Midbrain (tissue), 1 donor: ENCODE data around the gene STAG1.
"Not testable (repeated sequence)": the region's sequence is repeated elsewhere in the genome, so short reads cannot be mapped to it uniquely, and the experiment has no call there.

ENCODE experiments used
- DNase-seq: peaks from one replicate; lab custom pipeline; 2025; lab: John Stamatoyannopoulos, UW

The STAG1 gene

DNA sequence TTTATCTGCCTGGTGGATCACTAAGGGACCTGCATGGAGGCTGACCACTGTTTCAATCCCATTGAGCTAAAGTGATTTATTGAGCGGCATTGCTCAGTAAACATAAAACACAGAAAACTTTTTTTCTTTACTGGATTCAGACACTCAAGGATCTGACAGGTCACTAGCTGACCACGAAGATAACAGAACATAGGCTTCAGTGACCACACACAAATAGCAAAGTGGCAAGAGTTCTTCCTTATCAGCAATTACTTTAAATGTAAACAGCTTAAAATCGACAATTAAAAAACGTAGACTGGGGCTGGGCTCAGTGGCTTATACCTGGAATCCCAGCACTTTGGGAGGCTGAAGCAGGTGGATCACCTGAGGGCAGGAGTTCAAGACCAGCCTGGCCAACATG, 48.7 kb downstream of the STAG1 start:
- DNase-seq = no peak

DNA sequence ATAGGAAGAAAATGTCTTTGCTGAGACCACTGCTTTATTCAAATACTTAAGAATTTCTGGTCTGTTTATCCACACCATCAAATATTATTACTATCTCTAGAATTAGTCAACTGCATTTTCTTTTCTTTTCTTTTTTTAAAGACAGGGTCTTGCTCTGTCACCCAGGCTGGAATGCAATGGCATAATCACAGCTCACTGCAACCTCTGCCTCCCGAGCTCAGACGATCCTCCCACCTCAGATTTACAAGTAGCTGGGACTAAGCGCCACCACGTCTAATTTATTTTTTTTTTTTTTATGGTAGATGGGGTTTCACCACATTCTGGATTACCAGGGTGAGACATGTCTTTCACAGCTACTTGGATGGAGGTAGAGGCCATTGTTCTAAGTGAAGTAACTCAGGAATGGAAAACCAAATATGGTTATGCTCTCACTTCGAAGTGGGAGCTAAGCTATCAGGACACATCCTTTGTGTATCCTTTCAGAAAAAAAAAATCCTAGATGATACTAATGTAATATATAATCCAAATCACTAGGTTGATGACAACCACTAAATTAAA, 52.8 kb downstream of the STAG1 start:
- DNase-seq = no peak

DNA sequence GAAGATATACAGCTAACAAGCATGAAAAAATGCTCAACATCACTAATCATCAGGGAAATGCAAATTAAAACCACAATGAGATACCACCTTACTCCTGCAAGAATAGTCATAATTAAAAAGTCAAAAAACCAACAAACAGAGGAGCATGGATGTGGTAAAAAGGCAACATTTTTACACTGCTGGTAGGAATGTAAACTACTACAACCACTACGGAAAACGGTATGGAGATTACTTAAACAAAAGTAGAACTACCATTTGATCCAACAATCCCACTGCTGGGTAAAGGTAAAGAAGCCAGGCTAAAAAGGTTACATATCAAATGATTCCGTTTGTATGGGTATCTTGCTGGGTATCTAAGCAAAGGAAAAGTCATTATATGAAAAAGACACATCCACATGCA, 53.8 kb downstream of the STAG1 start:
- no peak for DNase-seq

DNA sequence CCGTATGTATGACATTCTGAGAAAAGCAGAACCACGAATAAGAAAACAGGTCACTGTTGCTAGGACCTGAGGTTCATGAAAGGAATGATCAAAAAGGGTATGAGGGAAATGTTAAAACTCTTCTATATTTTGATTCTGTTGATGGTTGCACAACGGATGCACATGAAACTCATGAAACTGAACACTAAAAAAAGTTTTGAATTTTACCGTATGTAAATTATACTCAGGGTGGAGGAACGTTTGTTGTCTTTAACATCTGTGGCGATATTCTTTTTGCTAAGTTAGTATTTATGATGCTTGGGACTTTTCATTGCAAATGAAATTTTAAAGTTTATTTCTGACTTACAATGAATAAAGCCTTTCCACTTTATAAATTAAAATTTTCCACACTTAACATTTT, 55.4 kb downstream of the STAG1 start:
- DNase-seq = no peak

- DNase-seq = no peak
These were observed 57.9 kb downstream of the STAG1 start for GRCh38 chr3:136694321-136694720.

GRCh38 chr3:136690599-136690998, 61.6 kb downstream of the STAG1 start:
- no peak for DNase-seq

GRCh38 chr3:136685882-136686281, 66.3 kb downstream of the STAG1 start:
- DNase-seq = no peak

DNA sequence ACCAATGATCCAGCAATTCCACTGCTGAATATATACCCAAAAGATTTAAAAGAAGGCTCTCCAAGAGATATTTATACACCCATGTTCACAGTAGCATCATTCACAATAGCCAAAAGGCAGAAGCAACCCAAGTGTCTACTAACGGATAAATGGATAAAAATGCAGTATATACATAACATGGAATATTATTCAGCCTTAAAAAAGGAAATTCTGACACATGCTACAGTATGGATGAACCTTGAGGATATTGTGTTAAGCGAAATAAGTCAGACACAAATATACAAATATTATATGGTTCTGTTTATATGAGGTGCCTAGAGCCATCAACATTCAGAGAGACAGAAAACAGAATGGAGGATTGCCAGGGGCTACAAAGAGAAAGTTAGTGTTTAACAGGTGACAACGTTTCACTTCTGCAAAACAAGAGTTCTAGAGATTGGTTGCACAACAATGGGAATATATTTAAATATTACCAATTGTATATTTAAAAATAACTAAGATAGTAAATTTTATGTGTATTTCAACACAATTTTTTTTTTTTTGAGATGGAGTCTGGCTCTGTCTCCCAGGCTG, 69.4 kb downstream of the STAG1 start:
- DNase-seq = no peak

DNA sequence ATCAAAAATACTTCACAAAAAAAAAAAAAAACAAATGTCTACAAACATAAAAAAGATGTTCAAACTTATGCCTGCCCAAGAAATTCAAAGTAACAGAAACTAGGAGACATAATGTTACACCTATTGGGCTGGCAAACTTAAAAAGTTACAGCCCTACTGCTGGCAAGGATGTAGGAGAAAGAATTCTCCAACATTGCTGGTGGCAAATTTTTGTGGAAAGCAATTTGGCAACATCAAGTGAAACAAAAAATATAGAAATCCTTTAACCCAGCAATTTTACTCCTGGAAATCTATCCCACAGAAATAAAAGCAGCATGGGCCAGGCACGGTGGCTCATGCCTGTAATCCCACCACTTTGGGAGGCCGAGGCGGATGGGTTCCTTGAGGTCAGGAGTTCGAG, 73.2 kb downstream of the STAG1 start:
- no peak for DNase-seq

DNA sequence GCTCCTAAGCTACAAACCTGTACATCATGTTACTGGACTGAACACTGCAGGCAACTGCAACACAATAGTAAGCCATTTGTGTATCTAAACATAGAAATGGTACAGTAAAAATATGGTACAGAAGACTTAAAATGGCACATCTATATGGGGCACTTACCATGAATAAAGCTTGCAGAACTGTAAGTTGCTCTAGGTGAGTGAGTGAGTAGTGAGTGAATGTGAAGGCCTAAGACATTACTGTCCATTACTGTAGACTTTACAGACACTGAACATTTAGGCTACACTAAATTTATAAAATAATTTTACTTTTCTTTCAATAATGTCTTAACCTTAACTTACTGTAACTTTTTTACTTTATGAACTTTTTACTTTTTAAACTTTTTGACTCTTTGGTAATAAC, 76.2 kb downstream of the STAG1 start:
- no peak for DNase-seq

DNA sequence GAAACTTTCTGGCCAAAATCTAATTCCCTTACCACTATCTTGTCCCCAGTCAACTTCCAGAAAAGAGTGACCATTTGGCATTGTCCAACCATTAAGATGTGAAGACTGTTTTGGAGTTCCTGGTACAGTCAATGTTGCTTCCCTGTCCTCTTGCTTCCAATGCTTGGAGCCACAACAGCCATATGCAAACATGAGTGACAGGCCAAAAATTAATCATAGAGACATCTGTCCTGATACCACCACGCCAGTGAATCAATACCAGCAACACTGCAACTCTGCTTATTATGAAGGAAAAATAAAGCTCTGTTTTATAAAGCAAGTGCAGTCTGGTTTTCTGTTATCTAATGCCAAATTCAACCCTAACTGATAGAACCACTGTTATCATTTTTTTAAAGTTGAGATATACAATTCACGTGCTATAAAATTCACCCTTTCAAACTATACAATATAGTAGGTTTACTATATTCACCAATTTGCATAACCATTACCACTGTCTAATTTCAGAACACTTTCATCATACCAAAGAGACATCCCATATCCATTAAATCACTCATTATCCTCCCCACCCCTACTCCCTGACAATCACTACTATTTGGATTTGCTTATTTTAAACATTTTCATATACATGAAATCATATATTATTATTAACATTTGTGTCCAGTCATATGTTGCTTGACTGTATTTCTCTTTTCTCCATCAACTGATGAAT, 76.9 kb downstream of the STAG1 start:
- DNase-seq = no peak

DNA sequence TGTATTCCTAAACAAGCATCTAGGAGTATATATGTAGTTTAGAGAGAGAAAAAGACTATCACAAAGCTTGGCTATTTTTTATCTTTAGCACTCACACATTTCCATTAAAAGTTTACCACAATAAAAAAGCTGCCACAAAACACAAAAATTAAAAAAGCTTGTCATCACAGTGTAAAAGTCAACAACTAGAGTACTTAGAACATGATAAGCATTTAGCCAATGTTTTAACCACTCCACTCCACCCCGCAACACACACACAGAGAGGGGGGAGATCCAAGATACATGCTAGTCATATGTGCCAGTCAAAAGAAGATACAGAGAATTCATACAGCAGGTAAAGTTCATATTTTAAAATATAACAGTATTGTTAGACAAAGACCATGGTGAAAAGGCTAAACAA, 79.7 kb downstream of the STAG1 start:
- no peak for DNase-seq

DNA sequence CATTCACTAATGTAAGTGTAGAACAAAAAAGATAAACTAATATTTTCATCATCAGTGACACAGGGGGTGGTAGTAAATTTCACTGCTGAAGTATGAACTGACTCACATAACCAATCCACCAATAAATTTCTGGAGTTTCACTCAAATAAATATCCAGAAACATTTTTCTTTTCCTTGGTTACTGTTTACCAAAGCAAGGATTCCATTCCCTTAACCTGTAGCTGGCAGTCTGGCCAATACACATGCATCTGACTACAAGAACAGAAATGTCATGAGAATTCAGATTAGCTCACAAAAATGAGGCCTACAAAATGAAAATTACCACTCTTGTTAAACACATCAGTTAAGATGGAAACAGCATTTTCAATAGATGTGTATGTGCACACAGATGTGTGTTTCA, 80.3 kb downstream of the STAG1 start:
- DNase-seq = no peak

- DNase-seq = no peak
These were observed 82.0 kb downstream of the STAG1 start for GRCh38 chr3:136670166-136670565.

GRCh38 chr3:136667081-136667480, 85.1 kb downstream of the STAG1 start:
- DNase-seq = no peak

DNA sequence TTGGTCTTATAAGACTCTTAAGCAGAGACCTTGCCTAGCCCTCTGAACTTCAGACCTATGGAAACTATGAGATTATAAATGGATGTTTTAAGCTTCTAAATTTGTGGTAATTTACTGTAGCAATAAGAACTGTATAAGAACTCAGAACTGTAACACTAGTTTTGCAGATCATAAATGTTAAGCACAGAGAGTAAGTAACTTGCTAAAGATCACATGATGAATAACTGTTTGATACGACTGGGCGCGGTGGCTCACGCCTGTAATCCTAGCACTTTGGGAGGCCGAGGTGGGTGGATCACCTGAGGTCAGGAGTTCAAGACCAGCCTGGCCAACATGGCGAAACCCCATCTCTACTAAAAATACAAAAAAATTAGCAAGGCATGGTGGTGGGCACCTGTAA, 85.9 kb downstream of the STAG1 start:
- not testable (repeated sequence) for DNase-seq

DNA sequence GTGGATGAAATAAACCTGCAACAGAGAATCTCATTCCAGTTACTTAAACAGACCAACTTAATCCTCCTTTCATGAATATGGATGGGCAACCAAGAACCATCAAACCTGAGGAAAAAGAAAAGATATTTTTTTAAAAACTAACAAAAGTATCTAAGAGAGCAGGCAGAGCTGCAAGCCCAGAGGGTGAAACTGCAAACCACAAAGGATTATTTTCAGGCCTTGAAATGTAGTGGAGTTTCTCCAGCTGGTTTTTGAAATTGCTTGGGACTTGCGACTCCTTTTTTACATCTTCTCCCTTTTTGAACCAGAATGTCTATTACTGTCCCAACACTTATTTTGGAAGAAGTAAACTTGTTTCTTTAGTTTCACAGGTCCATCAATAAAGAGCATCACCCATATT, 87.4 kb downstream of the STAG1 start:
- DNase-seq = no peak

GRCh38 chr3:136661282-136661681, 90.9 kb downstream of the STAG1 start:
- no peak for DNase-seq

- peak; percentile 87 for DNase-seq
These were observed 93.1 kb downstream of the STAG1 start for GRCh38 chr3:136658946-136659682.

GRCh38 chr3:136657526-136657925, 94.7 kb downstream of the STAG1 start:
- no peak for DNase-seq

DNA sequence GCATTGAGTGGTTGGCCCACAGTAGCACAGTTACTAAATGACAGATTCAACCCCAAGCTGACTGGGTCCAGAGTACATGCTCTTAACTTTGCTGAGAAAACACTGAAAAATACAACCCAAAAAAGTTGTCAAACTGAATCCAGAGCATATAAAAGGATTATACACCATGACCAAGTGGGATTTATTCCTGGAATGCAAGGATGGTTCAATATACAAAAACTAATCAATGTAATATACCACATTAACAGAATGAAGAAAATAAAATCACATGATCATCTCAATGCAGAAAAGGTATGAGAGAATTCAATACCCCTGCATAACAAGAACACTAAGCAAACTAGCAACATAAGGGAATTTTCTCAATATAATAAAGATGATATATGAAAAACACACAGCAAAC, 98.5 kb downstream of the STAG1 start:
- no peak for DNase-seq

GRCh38 chr3:136651581-136651980, 100.6 kb downstream of the STAG1 start:
- no peak for DNase-seq

GRCh38 chr3:136650461-136650860, 101.7 kb downstream of the STAG1 start:
- no peak for DNase-seq
